Keratinocyte (primary cell): ENCODE data around the gene OR6B2.

Experiments used
- CTCF ChIP-seq, 3 experiments: IDR thresholded peaks in 1 of 3; conservative IDR thresholded peaks in 1 of 3; optimal IDR thresholded peaks in 1 of 3; 2 replicates in 2 of 3; 3 replicates in 1 of 3; pipeline versions ENCODE3 to v1.5.1; 2011; ENCODE audit warnings: low read length in 3 of 3, mild to moderate bottlenecking in 3 of 3, moderate library complexity in 2 of 3, control low read depth in 1 of 3, inconsistent platforms in 1 of 3; ENCODE audit not compliant: insufficient read depth in 2 of 3; ENCODE audit errors: extremely low read depth in 1 of 3
- EZH2 ChIP-seq: IDR thresholded peaks from one replicate; pipeline ENCODE4 v1.6.1; 2012; ENCODE audit warnings: inconsistent platforms, mild to moderate bottlenecking, low read length, moderate library complexity

GRCh38 chr2:240066489-240066888, 36.3 kb upstream of the OR6B2 start:
- TF ChIP-seq CTCF (optimal IDR thresholded peaks at IDR 0.05 in 1 of 3, IDR thresholded peaks at IDR 0.05 in 1 of 3, conservative IDR thresholded peaks at IDR 0.05 in 1 of 3; ENCODE audit: extremely low read depth in 1 of 3, insufficient read depth in 2 of 3, low read length in 3 of 3) (no peak), EZH2 (no peak)
